C4-2B (cell line): Measurements from ENCODE around the gene F7.
"Not testable (repeated sequence)": the region's sequence is repeated elsewhere in the genome, so short reads cannot be mapped to it uniquely, and the experiment has no call there.

Source experiments
- H3K27ac ChIP-seq: fragments of 450-650 bp; 2 replicates; pipeline ENCODE4 v1.5.1; 2017
- CTCF ChIP-seq: fragments of 450-650 bp; conservative IDR thresholded peaks from 2 replicates; pipeline ENCODE4 v1.5.1; 2017; ENCODE audit warnings: mild to moderate bottlenecking
- ZFX ChIP-seq: fragments of 450-650 bp; IDR thresholded peaks from 2 replicates; pipeline ENCODE4 v1.6.1; 2017

F7 gene

GRCh38 chr13:113158946-113159345 lies 53.4 kb downstream of the F7 start:
- TF ChIP-seq CTCF (no peak), ZFX (no peak)
- H3K27ac ChIP-seq: no peak overlapping the region

GRCh38 chr13:113159701-113160100 lies 54.1 kb downstream of the F7 start:
- TF ChIP-seq ZFX: no peak
- no peak for TF ChIP-seq CTCF
- no peak overlapping the region for H3K27ac ChIP-seq

- no peak for TF ChIP-seq ZFX
- TF ChIP-seq CTCF: no peak
- H3K27ac ChIP-seq: no peak overlapping the region
Measured at GRCh38 chr13:113160983-113161382, 55.4 kb downstream of the F7 start.

GRCh38 chr13:113161433-113161832 lies 55.8 kb downstream of the F7 start:
- no peak overlapping the region for H3K27ac ChIP-seq
- TF ChIP-seq CTCF (no peak), ZFX (no peak)

GRCh38 chr13:113161975-113162374 lies 56.4 kb downstream of the F7 start:
- H3K27ac ChIP-seq: not testable (repeated sequence)

GRCh38 chr13:113162783-113163685 lies 57.4 kb downstream of the F7 start:
- TF ChIP-seq CTCF: no peak
- TF ChIP-seq ZFX: no peak
- no peak overlapping the region for H3K27ac ChIP-seq

- H3K27ac ChIP-seq: no peak overlapping the region
- TF ChIP-seq ZFX (no peak), CTCF (no peak)
Measured at GRCh38 chr13:113164492-113164891, 58.9 kb downstream of the F7 start.

GRCh38 chr13:113166266-113166665 lies 60.7 kb downstream of the F7 start:
- TF ChIP-seq ZFX (no peak), CTCF (no peak)
- H3K27ac ChIP-seq: no peak overlapping the region
